RPMI7951 (cell line): ENCODE measurements around the gene MGRN1. TPM values are rescaled to one million over a fixed set of nuclear protein-coding genes. Genes with fewer than 3 reads are reported as not detected.

Source experiments
- DNase-seq: peaks from one replicate; pipeline ENCODE4 v3.0.0-alpha.2; 2012; ENCODE audit warnings: low read depth
- total RNA-seq: library from RNA; depleted of rRNA; stranded (reverse); fragments of >200 nt; shearing (Covaris generic); gene quantifications from 2 replicates; pipeline ENCODE4 v1.2.3, GENCODE V29; 2014

The MGRN1 gene
- total RNA-seq, 1 experiment from 2014 or later, result 18.3 TPM

- DNase-seq, result no peak
Observed at GRCh38 chr16:4698321-4699045, 73.9 kb downstream of the MGRN1 start.

GRCh38 chr16:4699046-4699556 lies 74.5 kb downstream of the MGRN1 start:
- no peak for DNase-seq

GRCh38 chr16:4700380-4700996 lies 75.9 kb downstream of the MGRN1 start:
- no peak for DNase-seq

- no peak for DNase-seq
Observed at GRCh38 chr16:4700997-4701743, 76.5 kb downstream of the MGRN1 start.

GRCh38 chr16:4701791-4702465 lies 77.3 kb downstream of the MGRN1 start:
- no peak for DNase-seq

GRCh38 chr16:4702466-4702808 lies 77.8 kb downstream of the MGRN1 start:
- no peak for DNase-seq

- no peak for DNase-seq
Observed at GRCh38 chr16:4703906-4704305, 79.3 kb downstream of the MGRN1 start.

- DNase-seq, result no peak
Observed at GRCh38 chr16:4704491-4704890, 79.9 kb downstream of the MGRN1 start.

- no peak for DNase-seq
Observed at GRCh38 chr16:4704913-4705312, 80.3 kb downstream of the MGRN1 start.

- no peak for DNase-seq
Observed at GRCh38 chr16:4706871-4707270, 82.2 kb downstream of the MGRN1 start.

- no peak for DNase-seq
Observed at GRCh38 chr16:4709481-4709880, 84.9 kb downstream of the MGRN1 start.

- no peak for DNase-seq
Observed at GRCh38 chr16:4713663-4714501, 89.3 kb downstream of the MGRN1 start.

- no peak for DNase-seq
Observed at GRCh38 chr16:4714996-4715395, 90.4 kb downstream of the MGRN1 start.

- no peak for DNase-seq
Observed at GRCh38 chr16:4718466-4718865, 93.8 kb downstream of the MGRN1 start.

GRCh38 chr16:4723071-4723767 lies 98.6 kb downstream of the MGRN1 start:
- no peak for DNase-seq

GRCh38 chr16:4724661-4725270 lies 100.1 kb downstream of the MGRN1 start:
- DNase-seq, result no peak

GRCh38 chr16:4726616-4727015 lies 102.0 kb downstream of the MGRN1 start:
- no peak for DNase-seq

- DNase-seq, result no peak
Observed at GRCh38 chr16:4728676-4729075, 104.0 kb downstream of the MGRN1 start.

- DNase-seq, result no peak
Observed at GRCh38 chr16:4729876-4730275, 105.2 kb downstream of the MGRN1 start.

GRCh38 chr16:4733211-4733742 lies 108.7 kb downstream of the MGRN1 start:
- DNase-seq, result no peak
